ENCODE data around the gene STK32A.

The STK32A gene

DNA sequence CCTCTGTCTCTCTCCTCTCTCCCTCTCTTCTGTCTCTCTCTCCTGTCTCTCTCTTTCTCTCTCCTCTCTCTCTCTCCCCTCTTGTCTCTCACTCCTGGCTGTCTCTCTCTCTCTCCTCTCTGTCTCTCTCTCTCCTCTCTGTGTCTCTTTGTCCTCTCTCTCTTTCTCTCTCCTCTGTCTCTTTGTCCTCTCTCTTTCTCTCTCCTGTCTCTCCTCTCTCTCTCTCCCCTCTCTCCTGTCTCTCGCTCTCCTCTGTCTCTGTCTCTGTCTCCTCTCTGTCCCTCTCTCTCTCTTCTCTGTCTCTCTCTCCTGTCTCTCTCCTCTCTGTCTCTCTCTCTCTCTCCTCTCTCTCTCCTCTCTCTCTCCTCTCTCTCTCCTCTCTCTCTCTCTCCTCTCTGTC lies 25.0 kb downstream of the STK32A start:
- no peak for DNase-seq (ENCODE audit: low spot score)

- DNase-seq (ENCODE audit: low spot score), result no peak
Measured at GRCh38 chr5:147267082-147267832, 32.4 kb downstream of the STK32A start.

DNA sequence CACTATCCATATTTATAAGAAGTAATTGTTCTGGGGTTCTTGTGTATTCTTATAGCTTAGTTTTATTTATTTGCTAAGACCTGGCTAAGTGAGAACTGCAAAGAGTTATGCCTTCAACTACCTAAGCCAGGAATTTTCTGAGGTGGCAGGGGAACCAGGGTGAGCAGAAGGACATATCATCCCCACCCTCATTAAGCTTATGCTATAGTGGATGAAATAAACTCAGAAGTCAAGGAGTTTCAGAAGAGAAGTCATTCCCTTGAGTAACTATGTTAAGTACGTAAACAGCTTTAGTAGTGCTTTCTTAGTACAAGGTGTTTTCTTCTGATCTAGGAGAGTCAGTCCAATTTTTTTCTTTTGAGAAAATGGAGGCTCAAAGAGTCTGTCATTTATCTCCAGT lies 41.7 kb downstream of the STK32A start:
- DNase-seq (ENCODE audit: low spot score), result no peak

- no peak for DNase-seq (ENCODE audit: low spot score)
Measured at GRCh38 chr5:147286296-147286695, 51.5 kb downstream of the STK32A start.

DNA sequence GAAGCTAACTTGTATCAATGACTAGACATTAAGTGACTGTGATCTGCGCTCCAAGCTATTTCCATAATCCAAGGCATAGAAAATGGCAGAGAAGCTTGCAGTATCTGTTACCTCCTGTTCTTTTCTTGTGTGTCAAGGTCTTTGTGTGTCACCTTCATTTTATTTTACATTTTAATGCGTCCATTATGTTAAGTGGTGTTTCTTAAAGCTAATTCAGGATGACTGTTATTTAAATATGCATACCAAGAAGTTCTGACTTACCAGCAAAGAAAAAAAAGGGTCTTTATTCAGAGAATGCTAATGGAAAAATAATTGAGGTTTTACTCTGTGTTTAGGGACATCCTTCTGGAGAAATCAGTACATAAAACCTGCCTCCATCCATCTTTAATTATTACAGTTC lies 52.3 kb downstream of the STK32A start:
- no peak for DNase-seq (ENCODE audit: low spot score)

DNA sequence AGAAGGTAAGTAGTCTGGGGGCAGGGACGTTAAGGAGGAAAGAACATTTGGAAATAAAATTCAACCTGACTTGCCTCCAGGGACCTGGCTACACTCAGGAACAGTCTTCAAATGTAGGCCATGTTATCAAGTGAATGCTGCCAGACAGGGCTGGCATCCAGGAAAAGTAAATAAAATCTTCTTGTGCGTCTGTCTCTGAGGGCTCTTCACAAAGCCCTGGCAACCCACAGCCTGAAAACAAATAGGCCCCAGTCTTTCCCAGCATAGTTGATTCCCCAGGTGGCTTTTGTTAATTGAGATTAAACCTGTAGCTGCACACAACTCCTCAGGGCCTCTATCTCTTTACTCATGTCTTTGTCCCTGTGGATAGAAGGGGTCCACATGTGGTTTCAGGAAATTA lies 55.4 kb downstream of the STK32A start:
- no peak for DNase-seq (ENCODE audit: low spot score)

- DNase-seq (ENCODE audit: low spot score), result no peak
Measured at GRCh38 chr5:147303251-147303650, 68.4 kb downstream of the STK32A start.

GRCh38 chr5:147303976-147304375 lies 69.2 kb downstream of the STK32A start:
- DNase-seq (ENCODE audit: low spot score), result peak; percentile 57

DNA sequence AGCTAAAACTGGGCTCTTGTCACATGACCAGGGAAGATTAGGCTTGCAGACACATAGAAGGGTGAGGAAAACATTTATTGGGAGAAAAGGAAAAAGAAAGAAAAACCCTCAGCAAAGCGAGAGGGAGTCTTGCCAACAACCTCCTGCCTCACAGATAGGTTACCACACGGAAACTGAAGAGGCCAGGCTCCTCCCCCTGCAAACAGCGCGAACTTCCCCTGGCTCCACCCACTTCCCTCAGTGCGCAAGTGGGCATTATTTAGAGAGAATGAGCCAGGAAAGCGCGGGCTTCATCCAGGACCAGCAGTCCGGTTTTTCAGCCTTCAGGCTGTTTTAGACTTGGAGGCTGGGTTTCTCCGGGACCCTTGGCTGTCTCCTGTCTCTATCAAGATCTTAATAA lies 70.3 kb downstream of the STK32A start:
- no peak for DNase-seq (ENCODE audit: low spot score)

DNA sequence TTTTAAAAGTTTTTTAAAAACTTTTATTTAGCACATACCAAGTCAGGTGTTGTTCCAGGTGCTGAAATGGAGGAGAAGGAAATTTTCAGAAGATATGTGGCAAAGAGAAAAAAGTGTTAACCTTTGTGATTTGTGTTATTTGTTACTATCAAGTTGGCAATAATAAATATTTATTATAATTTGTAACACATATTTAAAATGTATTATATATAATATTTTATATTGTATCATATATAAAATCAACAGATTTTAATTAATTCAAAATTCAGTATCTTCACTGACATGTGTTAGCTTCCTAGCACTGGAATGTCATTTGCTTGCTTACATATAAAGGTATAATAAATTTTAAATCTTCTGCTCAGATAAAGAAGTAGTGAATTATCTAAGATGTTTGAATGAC lies 71.5 kb downstream of the STK32A start:
- DNase-seq (ENCODE audit: low spot score), result no peak

GRCh38 chr5:147307170-147307569 lies 72.3 kb downstream of the STK32A start:
- no peak for DNase-seq (ENCODE audit: low spot score)

DNA sequence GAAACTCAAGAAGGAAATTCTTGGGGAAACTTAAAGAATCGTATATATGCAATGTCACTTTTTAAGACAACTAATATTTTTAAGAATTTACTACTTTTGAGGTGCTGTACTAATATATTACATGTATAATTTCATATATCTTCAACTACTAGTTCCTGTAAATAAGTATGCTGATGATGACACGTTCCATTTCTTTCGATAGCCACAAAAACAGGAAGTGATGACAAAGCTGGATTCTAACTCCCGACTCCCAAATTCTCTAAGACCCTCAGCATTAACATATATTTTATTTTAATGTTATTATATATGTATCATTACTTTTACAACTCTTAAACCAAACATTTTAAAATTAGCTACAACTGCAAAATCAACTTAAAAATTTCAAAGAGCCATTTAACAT lies 74.8 kb downstream of the STK32A start:
- no peak for DNase-seq (ENCODE audit: low spot score)

GRCh38 chr5:147310059-147310704 lies 75.4 kb downstream of the STK32A start:
- peak; percentile 20 for DNase-seq (ENCODE audit: low spot score)

DNA sequence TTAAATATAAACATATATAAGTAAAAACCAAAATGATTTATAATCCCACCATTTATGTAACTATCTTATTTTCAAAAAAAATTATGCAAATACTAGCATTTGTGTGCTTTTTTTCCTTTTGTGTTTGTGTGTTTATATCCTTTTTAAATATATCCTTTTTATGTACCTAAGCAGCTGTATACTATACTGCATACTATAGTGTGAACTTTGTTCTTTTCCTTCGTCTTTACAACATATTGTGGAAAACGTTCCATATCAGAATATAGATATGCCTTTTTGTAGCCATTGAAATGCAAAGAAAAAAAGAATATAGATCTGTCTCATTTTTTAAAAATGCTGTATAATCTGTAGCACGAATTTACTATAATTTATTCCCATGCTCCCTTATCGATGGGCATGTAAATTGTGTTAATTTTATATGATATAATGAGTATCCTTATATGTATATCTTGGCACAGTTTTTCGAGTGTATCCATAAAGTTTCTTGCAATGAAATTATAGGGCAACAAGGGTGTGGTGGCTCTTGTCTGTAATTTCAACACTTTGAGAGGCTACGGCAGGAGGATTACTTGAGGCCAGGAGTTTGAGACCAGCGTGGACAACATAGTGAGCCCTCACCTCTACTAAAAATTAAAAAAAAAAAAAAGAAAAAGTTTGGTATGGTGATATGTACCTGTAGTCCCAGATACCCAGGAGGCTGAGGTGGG lies 83.3 kb downstream of the STK32A start:
- DNase-seq (ENCODE audit: low spot score), result no peak

- DNase-seq (ENCODE audit: low spot score), result no peak
Measured at GRCh38 chr5:147321569-147321968, 86.7 kb downstream of the STK32A start.

DNA sequence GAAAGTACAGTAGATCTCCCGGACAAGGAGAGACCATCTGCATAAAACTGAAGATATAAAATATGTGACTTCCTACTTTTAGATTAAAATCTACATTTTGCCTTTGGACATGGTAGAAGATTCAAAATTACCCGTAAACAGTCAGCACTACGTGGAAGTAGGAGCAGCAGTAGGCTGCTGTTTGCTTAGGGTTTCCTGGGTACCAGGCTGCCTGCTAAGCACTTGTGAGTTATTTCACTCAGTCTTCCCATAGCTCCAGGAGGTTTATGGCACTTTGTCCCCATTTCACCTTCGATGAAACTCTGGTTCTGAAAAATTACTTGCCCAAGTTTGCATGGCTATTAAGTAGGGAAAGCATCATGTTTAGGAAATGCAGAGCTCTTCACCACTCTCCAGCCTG lies 92.6 kb downstream of the STK32A start:
- no peak for DNase-seq (ENCODE audit: low spot score)

DNA sequence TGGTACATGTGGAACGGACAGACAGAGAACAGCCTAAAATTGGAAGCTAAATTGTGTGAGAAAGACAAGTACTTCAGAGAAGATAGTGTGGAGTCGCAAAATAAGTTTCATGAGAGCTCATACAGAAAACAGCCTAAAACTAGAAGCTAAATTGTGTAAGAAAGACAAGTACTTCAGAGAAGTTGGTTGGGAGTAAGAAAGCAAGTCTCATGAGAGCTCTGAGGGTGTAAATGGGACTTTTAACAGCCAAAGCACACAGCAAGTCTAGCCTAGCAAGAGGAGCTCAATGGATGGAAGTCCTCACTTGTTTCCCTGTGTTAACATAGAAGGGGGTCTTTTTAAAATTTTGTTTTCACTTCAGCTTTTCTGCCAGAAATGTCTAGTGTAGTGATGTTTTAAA lies 93.1 kb downstream of the STK32A start:
- DNase-seq (ENCODE audit: low spot score), result no peak

- DNase-seq (ENCODE audit: low spot score), result no peak
Measured at GRCh38 chr5:147332658-147333057, 97.8 kb downstream of the STK32A start.

- DNase-seq (ENCODE audit: low spot score), result no peak
Measured at GRCh38 chr5:147336876-147337275, 102.0 kb downstream of the STK32A start.

DNA sequence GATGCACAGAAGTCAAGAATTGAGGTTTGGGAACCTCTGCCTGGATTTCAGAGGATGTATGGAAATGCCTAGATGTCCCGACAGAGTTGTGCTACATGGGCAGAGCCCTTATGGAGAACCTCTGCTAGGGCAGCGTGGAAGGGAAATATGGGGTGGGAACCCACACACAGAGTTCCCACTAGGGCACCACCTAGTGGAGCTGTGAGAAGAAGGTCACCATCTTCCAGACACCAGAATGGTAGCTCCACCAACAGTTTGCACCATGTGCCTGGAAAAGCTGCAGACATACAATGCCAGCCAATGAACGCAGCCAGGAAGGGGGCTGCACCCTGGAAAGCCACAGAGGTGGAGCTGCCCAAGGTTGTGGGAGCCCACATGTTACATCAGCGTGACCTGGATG lies 104.5 kb downstream of the STK32A start:
- DNase-seq (ENCODE audit: low spot score), result no peak

DNA sequence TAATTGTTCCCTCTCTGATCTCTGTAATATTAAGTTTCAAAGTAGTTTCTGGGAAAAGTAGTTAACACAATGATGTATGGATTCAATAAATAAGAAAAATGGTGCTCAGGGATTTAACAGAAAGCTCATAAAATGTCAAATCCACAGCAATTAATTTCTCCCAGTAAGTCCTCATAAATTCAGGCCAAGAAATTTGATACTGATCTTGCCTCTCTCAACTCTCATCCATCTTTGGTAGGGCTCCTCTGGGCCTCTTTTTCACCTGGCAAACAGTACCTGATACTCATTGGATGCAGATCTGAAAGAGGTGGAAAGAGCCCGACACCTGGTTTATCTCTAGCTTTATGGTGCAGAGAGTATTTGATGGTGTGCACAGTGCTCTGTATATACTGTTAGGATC lies 106.1 kb downstream of the STK32A start:
- DNase-seq (ENCODE audit: low spot score), result no peak

DNA sequence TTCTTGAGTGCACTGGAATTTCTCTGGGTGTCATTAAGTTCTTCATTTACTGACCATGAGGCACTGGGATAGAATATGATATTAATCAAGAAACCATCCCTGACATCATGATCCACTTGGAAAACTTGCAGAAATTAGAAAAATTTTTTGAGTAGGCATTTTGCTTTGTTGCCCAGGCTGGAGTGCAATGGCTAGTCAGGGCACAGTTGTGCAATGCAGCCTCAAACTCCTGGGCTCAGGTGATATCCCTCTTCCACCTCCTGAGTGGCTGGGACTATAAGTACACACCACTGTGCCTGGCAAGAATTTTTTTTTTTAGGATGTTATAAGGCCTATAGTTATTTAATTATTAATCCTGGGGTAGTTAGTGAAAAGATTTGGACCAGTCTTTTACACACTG lies 106.5 kb downstream of the STK32A start:
- DNase-seq (ENCODE audit: low spot score), result no peak

- no peak for DNase-seq (ENCODE audit: low spot score)
Measured at GRCh38 chr5:147344861-147345260, 110.0 kb downstream of the STK32A start.

Data from GM03348 (cell line).